Endodermal cell (in vitro differentiated cells): ENCODE data around the gene ANO9. TPM values are rescaled to one million over a fixed set of nuclear protein-coding genes. Genes with fewer than 3 reads are reported as not detected.

Experiments used
- DNase-seq: peaks from one replicate; pipeline ENCODE4 v3.0.0-alpha.2; 2017
- H3K27ac ChIP-seq: 2 replicates; pipeline ENCODE4 v1.5.1; 2013; ENCODE audit warnings: mild to moderate bottlenecking, low read depth, low read length, moderate library complexity
- H3K27me3 ChIP-seq: 2 replicates; pipeline ENCODE4 v1.6.1; 2013; ENCODE audit warnings: mild to moderate bottlenecking, low read length, moderate library complexity; ENCODE audit not compliant: insufficient read depth, control insufficient read depth, poor library complexity, severe bottlenecking
- H3K36me3 ChIP-seq: 2 replicates; pipeline ENCODE4 v1.7.0; 2013; ENCODE audit warnings: mild to moderate bottlenecking, low read length, moderate library complexity; ENCODE audit not compliant: control insufficient read depth, insufficient read depth
- H3K4me1 ChIP-seq: one replicate; pipeline ENCODE4 v1.7.0; 2013; ENCODE audit warnings: low read length; ENCODE audit not compliant: control insufficient read depth, insufficient read depth
- H3K4me3 ChIP-seq: 2 replicates; pipeline ENCODE4 v1.5.1; 2013; ENCODE audit warnings: mild to moderate bottlenecking, low read length, moderate library complexity
- H3K9ac ChIP-seq: 2 replicates; pipeline ENCODE4 v1.6.1; 2013; ENCODE audit warnings: mild to moderate bottlenecking, low read length, moderate library complexity; ENCODE audit not compliant: poor library complexity, severe bottlenecking; ENCODE audit errors: extremely low read depth
- H3K9me3 ChIP-seq: 2 replicates; pipeline ENCODE4 v1.6.1; 2013; ENCODE audit warnings: mild to moderate bottlenecking, low read length, moderate library complexity; ENCODE audit not compliant: control insufficient read depth
- H3K27ac Mint-ChIP-seq: 2 replicates; pipeline ENCODE4 v1.8.0; 2020; ENCODE audit warnings: mixed read lengths
- H3K27me3 Mint-ChIP-seq: 2 replicates; pipeline ENCODE4 v1.8.0; 2021; ENCODE audit warnings: mild to moderate bottlenecking, mixed read lengths; ENCODE audit not compliant: insufficient read depth
- H3K36me3 Mint-ChIP-seq: 2 replicates; pipeline ENCODE4 v1.8.0; 2020; ENCODE audit warnings: low read depth, mixed read lengths
- H3K4me1 Mint-ChIP-seq: 2 replicates; pipeline ENCODE4 v1.8.0; 2020; ENCODE audit warnings: mixed read lengths
- H3K4me3 Mint-ChIP-seq: 2 replicates; pipeline ENCODE4 v1.8.0; 2020; ENCODE audit warnings: mild to moderate bottlenecking, moderate library complexity, mixed read lengths
- H3K9me3 Mint-ChIP-seq: 2 replicates; pipeline ENCODE4 v1.8.0; 2020; ENCODE audit warnings: mild to moderate bottlenecking, mixed read lengths
- CTCF ChIP-seq: fragments of 200-600 bp; sonication (generic); conservative IDR thresholded peaks from 2 replicates; pipeline ENCODE4 v1.5.0; 2021; ENCODE audit warnings: antibody characterized with exemption, mild to moderate bottlenecking
- WGBS, 2 experiments: methylation state at CpG; one replicate each; pipeline versions ENCODE4 v1.1.5 to v1.1.7; 2013; ENCODE audit warnings: missing lambda C conversion rate in 2 of 2, mixed read lengths in 1 of 2; ENCODE audit not compliant: insufficient coverage in 1 of 2, insufficient read length in 1 of 2; 5-methylcytosine and 5-hydroxymethylcytosine counted together
- total RNA-seq, 2 donors: library from RNA; stranded (reverse); fragmentation: NEBNext Ultra II Directional in 1 of 2; extraction: Animal tissue kit (Norgen Biotek cat#: 25700) in 1 of 2; gene quantifications; 2 replicates in 1 of 2; 3 replicates in 1 of 2; pipeline ENCODE4 v1.2.1, GENCODE V29; 2021

Gene ANO9
- total RNA-seq, 2 donors from 2014 or later: 16.8 to 17.8 TPM

GRCh38 chr11:452203-452744 lies 10.5 kb upstream of the ANO9 start:
- peaks cover 24% of the 10 kb centered on the region for H3K36me3 ChIP-seq
- no peaks in the 10 kb centered on the region for H3K9me3 ChIP-seq
- peaks cover 4% of the 10 kb centered on the region for H3K4me1 ChIP-seq
- WGBS, 2 experiments: 92 to 93% methylated on average over 9 to 12 of the region's 12 CpGs
- Mint-ChIP-seq H3K27me3 (no peaks in the 10 kb centered on the region), H3K4me1 (peaks cover 9% of the 10 kb centered on the region), H3K4me3 (peak overlapping the region; percentile 75), H3K9me3 (no peaks in the 10 kb centered on the region), H3K36me3 (peaks cover 30% of the 10 kb centered on the region), H3K27ac (no peak overlapping the region)
- TF ChIP-seq CTCF: no peak
- no peak overlapping the region for H3K27ac ChIP-seq
- no peak overlapping the region for H3K4me3 ChIP-seq
- no peaks in the 10 kb centered on the region for H3K27me3 ChIP-seq
- DNase-seq: no peak
- H3K9ac ChIP-seq: no peak overlapping the region

- H3K9me3 ChIP-seq: no peaks in the 10 kb centered on the region
- Mint-ChIP-seq H3K4me3 (peak overlapping the region; percentile 75), H3K4me1 (peaks cover 9% of the 10 kb centered on the region), H3K27me3 (no peaks in the 10 kb centered on the region), H3K36me3 (peaks cover 25% of the 10 kb centered on the region), H3K9me3 (no peaks in the 10 kb centered on the region), H3K27ac (no peak overlapping the region)
- peak overlapping the region; percentile 85 for H3K4me3 ChIP-seq
- TF ChIP-seq CTCF: no peak
- peaks cover 20% of the 10 kb centered on the region for H3K36me3 ChIP-seq
- peaks cover 4% of the 10 kb centered on the region for H3K4me1 ChIP-seq
- DNase-seq: no peak
- peak overlapping the region; percentile 77 for H3K9ac ChIP-seq
- no peaks in the 10 kb centered on the region for H3K27me3 ChIP-seq
- H3K27ac ChIP-seq: no peak overlapping the region
- 93 to 96% methylated on average over 10 to 14 of the region's 14 CpGs for WGBS, 2 experiments
These were observed 9.9 kb upstream of the ANO9 start for GRCh38 chr11:451738-452137.

GRCh38 chr11:450809-451451 lies 9.1 kb upstream of the ANO9 start:
- H3K4me3 Mint-ChIP-seq: peak overlapping the region; percentile 75
- DNase-seq: peak; percentile 87
- peak overlapping the region; percentile 85 for H3K4me3 ChIP-seq
- peak overlapping the region; percentile 80 for H3K27ac Mint-ChIP-seq
- no peaks in the 10 kb centered on the region for H3K27me3 ChIP-seq
- H3K27me3 Mint-ChIP-seq: no peaks in the 10 kb centered on the region
- H3K27ac ChIP-seq: peak overlapping the region; percentile 11
- H3K9me3 Mint-ChIP-seq: no peaks in the 10 kb centered on the region
- TF ChIP-seq CTCF: peak; percentile 22
- H3K9me3 ChIP-seq: no peaks in the 10 kb centered on the region
- WGBS, 2 experiments: 7 to 9% methylated on average over 26 to 46 of the region's 46 CpGs
- H3K36me3 Mint-ChIP-seq: peaks cover 21% of the 10 kb centered on the region
- H3K4me1 Mint-ChIP-seq: peaks cover 9% of the 10 kb centered on the region
- peaks cover 4% of the 10 kb centered on the region for H3K4me1 ChIP-seq
- H3K9ac ChIP-seq: peak overlapping the region; percentile 77
- peaks cover 18% of the 10 kb centered on the region for H3K36me3 ChIP-seq
